DMS79 treated with DMSO at 0.1 percent for 48 hours (cell line): ENCODE data around the gene SLC6A9.

Experiments
- DNase-seq: peaks from one replicate; lab custom pipeline; 2025; lab: John Stamatoyannopoulos, UW

The SLC6A9 gene

DNA sequence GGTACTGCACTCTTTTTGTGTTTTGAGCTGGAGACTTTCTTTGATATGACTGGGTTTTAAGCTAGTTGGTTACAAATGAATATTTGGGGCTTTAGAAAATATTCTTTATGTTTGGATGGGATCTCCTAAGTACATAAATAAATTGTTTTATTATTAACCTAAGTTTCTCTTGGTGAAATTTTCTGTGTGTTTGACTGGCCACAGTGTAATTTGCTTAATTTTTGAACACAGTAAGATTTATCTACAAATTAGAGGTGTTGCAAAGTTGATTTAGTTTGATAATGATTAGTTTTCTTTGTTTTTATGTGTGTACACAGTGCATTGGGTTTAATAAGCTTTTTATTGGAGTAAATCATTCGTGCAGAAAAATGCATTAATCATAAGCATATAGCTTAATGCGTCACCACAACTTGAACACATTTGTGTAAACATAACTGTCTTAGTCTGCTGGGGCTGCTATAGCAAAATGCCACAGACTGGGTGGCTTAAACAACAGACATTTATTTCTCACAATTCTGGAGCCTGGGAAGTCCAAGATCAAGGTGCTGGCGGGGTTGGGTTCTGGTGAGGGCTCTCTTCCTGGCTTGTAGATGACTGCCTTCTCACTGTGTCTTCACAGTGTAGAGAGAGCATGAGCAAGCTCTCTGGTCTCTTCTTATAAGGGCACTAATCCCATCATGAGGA, 17.4 kb upstream of the SLC6A9 start:
- DNase-seq = no peak

DNA sequence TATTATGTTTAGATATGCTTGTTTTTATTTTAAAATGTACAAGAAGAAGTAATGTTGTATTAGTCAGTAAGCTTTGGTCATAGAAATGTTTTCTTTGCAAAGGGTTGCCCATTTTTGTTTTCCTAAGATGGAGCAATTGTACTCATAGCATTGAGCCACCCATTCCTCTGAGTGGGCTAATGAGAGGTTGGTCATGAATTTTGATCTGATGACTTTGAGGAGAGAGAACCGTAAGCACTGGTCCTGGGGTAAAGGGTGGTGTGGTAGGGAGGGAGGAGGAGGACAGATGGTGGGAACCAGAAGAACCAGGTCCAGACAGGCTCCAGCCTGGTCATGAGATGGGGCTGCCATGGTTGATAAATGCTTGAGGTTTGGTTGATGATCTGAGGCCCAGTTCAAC, 15.9 kb upstream of the SLC6A9 start:
- no peak for DNase-seq

DNA sequence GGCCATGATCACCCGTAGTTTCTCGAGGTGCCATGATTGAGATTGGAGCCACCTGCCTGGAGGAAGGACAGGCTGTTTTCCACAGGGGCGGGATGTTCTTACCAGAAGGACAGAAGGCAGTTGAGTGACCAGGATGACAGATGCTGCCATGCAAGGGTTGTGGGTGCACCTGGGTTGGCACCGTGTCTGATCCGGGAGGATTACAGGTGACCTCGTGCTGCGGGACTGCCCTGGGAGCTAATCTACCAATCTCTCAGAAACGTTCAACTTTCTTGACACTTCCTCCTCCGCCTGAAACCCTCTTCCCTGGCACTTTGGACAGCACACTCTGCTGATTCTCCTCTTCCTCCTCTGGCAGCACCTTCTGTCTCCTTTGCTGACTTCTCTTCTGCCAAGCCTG, 13.8 kb upstream of the SLC6A9 start:
- DNase-seq = no peak

DNA sequence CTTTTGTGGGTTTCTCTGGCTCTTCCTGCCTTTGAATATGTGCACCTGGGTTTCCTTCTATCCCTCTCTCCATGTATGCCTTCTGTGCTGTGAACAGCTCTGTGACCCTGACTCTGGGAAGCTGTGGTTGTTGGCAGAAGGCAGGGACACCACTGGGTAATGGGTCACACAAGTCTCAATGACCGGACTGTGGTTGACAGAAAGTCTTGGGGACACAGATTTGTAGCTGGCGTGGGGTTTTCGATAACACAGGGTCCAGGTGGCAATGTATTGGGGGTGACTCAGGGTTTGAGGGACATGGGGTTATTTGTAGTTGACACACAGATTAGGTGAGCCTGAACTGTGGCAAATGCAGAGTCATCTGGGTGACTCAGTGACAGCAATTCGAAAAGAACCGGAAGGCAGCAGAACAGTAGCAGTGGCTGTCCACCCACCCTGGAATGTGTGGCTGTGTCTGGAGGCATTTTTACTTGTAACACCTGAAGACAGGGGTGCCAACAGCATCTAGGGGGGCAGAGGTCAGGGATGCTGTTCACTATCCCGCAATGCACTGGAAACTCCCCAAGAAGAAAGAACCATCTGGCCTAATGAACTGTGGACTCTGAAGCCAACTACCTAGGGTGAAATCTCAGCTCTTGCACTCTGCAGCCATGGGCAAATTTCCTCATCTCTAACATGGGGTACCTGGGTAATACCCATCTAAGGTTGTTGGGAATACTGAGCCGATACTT, 13.0 kb upstream of the SLC6A9 start:
- no peak for DNase-seq

DNA sequence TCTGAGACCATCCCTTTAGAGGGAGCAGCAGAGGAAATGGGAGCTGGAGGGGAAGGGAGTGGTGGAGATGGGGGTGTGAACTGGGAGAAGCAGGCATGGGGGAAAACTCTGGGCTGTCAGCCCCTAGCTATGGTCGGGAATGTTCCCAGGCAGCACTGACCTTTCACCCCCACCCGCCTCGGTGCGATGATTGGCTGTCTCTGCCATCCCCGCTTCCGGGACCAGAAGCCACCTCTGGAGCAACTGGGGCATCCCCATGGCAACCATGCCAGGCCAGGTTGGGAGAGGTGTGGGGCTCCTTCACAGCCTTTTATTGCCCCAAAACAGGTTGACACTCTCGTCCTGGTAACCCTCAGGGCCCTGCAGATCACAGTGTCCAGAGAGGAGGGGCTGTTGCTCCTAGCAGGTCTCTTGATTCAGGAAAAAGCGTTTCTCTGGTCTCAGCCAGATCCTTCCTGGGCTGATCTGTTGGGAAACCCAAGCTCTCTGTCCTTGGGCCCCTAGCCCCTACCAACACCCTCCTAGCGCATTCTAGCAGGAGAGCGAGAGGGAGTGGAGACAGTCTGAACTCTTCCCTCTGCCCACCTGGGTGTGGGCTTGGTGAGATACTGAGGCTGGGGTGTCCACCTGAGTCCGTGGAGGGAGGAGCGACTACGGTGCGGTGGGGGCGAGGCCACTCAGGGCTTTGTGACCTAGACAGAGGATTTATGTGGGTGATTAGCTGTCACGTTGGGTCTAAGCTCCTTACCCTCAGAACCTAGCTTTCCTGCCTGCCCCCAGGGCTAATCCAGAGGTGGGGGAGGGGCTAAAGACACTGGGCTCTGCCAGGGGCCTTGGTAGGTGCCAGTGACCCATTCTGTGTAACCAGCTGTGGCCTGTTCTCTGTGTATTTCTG, 12.2 kb upstream of the SLC6A9 start:
- no peak for DNase-seq

DNA sequence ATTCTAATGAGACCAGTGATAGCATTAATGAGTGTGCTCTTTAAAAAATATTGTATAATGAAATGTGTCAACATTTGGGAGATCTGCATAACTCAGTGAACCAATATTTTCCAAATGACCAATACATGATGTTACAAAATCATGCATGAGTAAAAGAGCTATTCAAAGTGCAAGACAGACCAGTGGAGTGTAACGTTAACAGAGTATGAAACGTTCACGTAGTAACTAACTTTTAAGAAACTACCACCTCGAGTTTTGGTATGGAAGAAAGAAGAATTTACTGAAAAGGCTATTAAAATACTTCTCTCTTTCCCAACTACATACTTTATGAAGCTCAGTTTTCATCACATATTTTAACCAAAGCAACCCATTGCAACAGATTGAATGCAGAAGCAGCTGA, 9.6 kb upstream of the SLC6A9 start:
- DNase-seq = no peak

DNA sequence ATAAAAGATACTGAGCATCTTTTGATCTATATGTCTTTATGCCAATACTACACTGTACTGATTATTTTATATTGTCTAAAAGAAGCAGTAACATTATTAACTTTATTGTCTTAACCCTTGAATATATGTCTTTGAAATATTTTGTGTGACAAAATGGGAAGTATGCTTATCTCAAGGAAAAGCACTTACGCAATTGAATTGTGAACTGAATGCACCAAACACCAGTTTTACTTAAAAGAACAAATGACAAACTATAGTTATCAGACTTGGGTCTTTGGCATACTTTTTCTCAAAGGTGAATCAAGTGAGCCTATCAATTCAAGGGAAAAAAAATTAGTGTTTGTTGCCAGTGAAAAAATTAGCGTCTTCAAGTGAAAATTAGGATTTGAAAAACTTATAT, 9.2 kb upstream of the SLC6A9 start:
- no peak for DNase-seq

DNA sequence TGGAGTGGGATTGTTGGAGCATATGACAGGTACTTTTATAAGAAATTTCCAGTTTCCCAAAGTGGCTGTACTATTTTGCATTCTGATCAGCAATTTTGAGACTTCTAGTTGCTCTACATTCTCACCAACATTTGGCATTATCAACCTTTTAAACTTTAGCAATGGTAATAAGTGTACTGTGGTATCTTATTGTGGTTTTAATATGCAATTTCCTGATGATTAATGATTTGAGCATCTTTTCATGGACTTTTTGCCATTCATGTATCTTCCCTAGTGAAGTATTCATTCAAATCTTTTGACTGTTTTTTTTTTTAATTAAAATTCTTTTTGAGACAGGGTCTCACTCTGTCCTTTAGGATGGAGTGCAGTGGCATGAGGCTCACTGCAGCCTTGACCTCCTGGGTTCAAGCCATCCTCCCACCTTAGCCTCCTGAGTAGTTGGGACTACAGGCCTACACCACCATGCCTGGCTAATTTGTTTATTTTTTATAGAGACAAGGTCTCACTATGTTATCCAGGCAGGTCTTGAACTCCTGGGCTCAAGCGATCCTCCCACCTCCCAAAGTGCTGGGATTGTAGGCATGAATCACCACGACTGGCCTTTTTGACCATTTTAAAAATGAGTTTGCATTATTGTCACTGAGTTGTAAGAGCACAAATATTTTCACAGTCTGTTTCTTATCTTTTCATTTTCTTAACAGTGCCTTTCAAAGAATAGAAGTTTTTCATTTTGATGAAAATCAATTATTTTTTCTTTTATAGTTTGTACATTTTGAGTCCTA, 7.8 kb upstream of the SLC6A9 start:
- no peak for DNase-seq

DNA sequence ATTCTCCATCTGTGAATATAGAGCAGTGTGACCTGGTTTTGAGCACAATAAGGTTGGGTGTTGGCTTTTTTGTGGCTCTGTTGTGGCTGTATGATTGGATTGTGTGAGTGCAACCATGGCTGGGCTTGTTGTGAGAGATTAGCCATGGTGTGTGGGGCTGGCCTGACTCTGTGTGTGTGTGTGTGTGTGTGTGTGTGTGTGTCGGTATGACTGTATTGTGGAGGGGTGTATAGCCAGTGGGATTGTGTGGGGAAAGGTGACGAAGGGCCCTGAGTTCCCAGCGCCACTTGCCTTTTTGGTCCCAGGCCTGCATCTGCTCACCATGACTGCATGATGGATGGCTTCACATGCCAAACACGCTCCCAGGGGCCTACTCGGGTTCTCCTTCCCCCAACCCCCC, 5.9 kb upstream of the SLC6A9 start:
- DNase-seq = no peak

DNA sequence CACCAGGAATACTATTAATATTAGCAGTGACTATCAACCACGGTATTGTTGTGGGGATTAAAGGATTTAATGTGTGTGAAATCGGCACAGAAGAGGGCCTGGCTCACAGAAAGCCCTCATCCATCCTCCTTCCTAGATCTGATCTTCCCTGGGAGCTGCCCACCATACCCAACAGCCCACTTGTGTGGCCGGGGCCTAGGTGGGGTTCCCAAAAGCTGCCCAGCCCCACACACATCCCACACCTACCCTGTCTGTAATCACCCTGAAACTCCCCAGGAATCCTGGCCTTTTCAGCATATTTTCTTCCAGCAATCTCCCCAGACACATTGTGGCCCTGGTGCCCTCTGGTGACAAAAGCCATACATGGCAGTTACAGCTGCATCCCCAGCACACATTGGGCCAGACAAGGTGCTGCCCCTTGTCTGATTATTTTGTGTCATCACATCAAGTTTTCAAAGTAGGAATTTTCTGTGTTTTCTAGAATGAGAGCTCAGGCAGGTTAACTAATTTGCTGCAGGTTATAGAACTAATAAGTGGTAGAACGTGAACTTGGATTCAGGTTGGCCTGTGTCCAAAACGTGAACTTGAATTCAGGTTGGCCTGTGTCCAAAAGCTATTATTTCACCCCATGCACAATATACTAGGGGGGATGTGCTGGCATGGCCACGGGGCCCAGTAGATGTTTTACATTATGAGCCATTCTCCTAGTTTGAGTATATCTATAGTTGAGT, 5.3 kb upstream of the SLC6A9 start:
- DNase-seq = peak; percentile 87

DNA sequence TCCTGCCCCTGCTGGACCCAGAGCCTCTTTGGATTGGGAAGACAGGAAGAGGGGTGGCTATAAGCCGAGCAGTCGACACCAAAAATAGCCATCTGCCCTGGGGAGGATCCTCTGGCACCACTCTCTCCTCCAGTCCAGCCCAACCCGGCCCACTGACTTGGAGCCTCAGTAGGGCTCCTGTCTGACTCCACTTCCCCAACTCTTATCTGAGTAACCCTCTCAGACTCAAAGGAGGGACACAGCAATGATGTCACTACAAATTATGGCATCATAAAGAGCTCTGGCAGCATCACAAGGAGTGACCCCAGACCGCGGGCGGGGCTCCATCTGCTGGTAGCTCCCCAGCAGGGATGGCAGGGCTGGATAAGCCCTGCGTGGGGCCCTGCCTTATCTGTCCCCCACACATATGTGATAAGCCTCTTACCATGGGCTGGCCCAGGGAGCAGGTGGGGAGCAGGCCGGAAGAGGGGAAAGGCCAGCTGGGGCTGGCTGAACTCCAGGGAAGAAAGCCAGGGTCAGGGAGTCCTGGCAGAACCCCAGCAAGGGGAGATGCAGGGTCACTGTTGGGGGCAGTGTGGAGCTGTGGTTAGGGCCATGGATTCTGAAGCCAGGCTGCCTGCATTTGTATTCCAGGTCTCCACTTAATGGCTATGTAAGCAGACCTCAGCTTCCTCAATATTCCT, 4.6 kb upstream of the SLC6A9 start:
- no peak for DNase-seq

DNA sequence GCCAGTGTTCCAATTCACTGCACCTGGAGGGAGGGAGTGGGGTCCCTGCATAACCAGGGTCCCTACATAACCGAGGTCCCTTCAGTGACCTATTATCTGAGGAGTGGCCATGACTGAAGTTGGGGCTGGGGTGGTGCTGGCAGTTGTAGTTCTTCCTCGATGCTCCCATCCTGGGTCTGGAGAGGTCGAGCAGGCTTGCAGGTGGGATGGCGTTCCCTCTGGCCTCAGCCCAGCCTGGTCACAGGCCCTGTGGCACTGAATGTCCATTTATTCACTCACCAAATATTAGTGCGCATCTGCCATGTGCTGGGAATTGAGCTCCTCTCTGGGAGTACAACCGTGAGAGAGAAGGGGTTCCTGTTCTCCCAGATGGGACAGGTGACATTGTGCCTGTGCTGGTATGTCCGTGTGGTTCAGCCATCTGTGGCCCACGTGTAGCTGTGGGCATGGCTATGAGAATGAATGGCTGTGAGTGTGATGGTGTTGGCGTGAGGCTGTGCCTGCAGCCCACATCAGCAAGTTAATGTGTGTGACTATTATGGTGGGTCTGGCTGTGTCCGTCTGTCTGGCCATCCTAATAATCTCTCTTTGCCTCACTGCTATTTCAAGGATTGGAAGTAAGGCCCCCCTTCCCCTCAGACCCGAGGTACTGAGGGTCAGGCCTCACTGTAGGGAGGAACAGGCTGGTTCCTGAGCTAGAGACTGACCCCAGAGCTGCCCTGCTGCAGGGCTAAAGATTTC, 3.9 kb upstream of the SLC6A9 start:
- no peak for DNase-seq

DNA sequence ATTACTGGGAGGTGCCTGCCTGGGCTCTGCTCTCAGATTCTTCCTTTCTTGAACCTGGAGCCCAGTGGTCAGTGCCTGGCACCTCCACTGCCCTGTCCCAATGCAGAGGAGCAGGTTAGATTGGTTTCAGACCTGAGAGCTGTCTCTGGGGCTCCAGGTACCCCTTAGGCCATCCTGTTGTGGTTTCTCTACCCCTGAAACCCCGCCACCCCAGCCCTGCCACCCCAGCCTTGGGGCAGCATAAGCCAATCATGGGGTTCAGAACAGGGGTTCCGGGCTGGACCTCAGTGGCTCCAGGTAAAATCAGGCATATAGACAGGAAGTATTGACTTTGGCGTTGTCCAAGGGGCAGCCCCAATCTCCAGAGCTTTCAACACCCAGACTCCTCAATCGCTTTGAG, 3.2 kb upstream of the SLC6A9 start:
- DNase-seq = no peak

DNA sequence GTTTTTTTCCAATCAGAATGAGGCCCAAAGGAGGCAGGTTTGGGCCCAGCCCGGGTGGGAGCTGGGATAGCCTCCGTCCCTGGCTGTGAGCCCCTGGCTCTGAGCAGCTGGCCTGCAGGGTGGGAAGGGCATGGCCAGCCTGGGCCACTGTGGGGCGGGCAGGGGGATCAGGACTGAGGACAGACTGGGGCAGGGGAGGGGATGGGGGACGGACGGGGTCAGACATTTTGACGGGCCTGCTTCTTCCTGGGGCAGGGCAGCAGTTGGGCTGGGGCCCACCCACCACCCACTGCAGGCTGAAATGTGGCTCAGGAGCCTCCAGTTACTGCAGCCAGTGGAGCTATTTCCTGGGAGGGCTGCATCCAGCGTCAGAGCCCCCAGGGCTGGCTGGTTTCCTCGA, 2.5 kb upstream of the SLC6A9 start:
- DNase-seq = no peak

DNA sequence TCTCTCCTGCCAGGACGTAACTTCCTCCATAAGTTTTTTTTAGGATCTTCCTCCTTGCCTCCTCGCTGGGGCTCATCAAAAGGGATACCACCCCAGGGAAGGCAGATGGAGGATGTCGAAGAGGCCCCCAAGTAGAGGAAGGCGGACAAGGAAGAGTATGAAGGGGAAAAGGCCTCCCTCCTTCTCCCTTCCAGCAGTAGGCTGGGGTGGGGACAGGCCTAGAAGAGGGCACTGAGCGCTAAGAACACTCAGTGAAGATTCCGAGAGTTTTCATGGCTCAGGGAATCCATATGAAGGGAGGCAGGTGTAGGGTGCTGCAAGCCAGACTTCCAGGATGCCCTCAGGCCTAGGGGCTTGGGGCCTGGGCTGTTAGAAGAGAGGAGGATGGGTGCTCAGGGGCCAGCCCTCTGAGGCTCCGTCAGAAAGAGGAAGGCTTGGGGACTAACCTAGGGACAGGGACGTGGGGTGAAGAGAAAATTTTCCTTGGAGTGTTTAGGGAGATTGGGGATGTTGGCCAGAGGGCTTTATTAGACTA, 1.8 kb upstream of the SLC6A9 start:
- no peak for DNase-seq

DNA sequence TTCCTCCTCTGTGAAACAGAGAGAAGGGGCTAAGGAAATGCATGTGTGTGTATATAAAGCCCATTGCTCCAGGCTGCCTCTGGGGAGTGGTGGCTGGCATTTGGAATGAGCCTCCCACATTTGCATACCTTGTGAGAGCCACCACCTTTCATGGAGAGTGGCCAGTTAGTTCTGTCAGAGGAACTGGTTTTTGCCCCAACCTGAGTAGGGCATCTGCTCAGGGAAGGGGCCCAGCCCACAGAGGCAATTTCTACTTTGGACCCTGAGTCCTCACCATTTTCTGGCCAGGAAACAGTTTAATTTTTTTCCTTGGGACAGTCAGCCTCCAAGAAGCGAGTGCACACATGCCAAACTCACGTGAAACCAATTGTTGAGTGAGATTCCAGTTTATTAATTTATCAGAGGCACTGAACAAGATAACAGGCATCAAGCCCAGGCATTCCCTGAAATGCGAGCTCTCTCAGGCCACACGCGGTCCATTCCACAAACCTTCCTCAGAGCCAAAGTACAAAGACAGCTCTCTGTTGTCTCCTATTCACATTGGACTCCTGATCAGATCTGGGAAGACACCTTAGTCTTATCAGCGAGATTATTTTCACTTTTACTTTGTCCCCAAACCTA, 1.0 kb upstream of the SLC6A9 start:
- no peak for DNase-seq

DNA sequence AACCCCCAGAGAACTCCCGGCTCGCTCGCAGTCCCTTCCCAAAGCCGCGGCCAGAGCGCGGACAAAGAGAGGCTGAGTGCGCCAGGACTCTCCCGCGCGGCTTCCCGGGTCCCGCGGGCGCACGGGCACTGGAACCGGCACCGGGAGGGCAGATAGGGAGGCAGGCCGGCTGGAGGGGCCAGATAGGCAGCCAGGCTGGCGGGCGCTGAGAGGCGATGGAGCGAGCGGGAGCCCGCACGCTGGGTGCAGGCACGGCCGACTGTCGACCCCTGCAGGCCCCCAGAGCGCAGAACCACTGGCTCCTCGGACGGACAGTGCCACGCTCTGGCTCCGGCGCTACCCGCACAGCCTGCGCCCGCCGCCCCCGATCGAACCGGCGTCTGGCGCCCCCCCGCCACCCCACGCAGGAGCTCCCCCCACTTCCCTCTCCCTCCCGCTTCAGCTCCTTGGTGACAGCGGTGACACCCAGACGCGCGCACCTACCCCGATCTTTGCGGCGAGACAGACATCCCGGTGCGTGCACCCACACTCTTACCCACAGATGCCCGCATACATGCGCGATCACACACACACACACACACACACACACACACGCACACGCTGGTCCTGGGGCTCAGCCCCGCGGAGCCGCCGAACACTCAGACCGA, 534 bp downstream of the SLC6A9 start:
- no peak for DNase-seq

DNA sequence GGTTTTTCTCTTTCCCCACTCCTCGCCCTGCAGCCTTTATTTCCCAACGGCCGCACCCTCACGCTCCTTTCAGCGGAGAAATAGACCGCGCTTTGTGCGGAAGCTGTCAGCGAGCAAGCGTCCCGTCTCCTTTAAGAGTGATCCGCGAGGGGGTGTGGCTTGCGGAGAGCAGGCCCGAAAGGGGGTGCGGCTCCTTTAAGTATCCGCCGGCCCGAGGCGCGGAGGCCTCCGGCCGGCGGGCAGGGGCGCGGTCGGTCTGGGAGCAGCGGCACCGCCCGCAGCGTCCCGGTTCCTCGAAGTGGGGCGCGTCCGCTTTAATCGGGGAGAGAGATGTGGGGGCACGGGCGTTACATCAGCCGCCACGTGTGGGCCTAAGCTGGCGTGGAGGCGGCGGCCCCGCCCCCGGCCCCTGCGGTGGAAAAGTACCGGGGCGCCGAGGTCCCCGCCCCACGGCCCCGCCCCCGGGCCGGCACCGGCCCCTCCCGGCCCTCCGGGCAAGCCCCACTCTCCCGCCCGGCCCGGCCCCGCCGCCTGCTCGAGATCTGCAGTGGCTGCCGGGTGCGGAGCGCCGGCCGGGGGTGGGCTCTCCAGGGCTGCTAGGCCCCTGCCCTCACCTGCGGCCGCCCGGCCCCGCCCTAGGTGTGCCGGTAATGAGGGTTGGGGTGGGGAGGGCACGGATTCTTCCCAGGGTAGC, 1.2 kb downstream of the SLC6A9 start:
- peak; percentile 92 for DNase-seq
